GM12878 (cell line): ENCODE measurements around the gene GLI1. TPM values are rescaled to one million over a fixed set of nuclear protein-coding genes. Genes with fewer than 3 reads are reported as not detected.
A peak's percentile ranks its signal among the peaks of the same experiment; 100 is the strongest.

Experiments
- ATF7 ChIP-seq: fragments of 450-650 bp; IDR thresholded peaks from 2 replicates; pipeline ENCODE4 v1.6.1; 2016; ENCODE audit warnings: low read depth, mild to moderate bottlenecking
- BHLHE40 ChIP-seq, 2 experiments: fragments of 450-650 bp in 1 of 2; IDR thresholded peaks; 2 replicates each; pipeline ENCODE4 v1.6.1; 2011 to 2017; ENCODE audit warnings: low read depth in 2 of 2, borderline replicate concordance in 1 of 2, improper control_type of control experiment in 1 of 2, low read length in 1 of 2, mild to moderate bottlenecking in 1 of 2
- CBX5 ChIP-seq: sonication (generic); IDR thresholded peaks from 2 replicates; pipeline ENCODE4 v1.6.1; 2016; ENCODE audit warnings: low read depth, moderate library complexity, mild to moderate bottlenecking, inconsistent platforms
- CEBPB ChIP-seq, 2 experiments: fragments of 150-350 bp in 1 of 2; IDR thresholded peaks; 2 replicates each; pipeline ENCODE4 v1.6.1; 2012 to 2014; ENCODE audit warnings: low read depth in 2 of 2, low read length in 2 of 2, borderline replicate concordance in 1 of 2, inconsistent platforms in 1 of 2
- CHD1 ChIP-seq: IDR thresholded peaks from 2 replicates; pipeline ENCODE4 v1.6.1; 2012; ENCODE audit warnings: low read depth, low read length, improper control_type of control experiment
- HSF1 ChIP-seq: fragments of 150-350 bp; IDR thresholded peaks from 2 replicates; pipeline ENCODE4 v1.6.1; 2014; ENCODE audit warnings: mild to moderate bottlenecking, low read depth, low read length
- IKZF1 ChIP-seq: fragments of 450-650 bp; conservative IDR thresholded peaks from 2 replicates; pipeline ENCODE4 v1.6.1; 2017; ENCODE audit warnings: antibody characterized with exemption, mild to moderate bottlenecking
- IRF3 ChIP-seq: fragments of 450-650 bp; IDR thresholded peaks from 2 replicates; pipeline ENCODE4 v1.6.1; 2014; ENCODE audit warnings: mild to moderate bottlenecking
- JUNB ChIP-seq: IDR thresholded peaks from 2 replicates; pipeline ENCODE4 v1.6.1; 2016; ENCODE audit warnings: antibody characterized with exemption, mild to moderate bottlenecking
- KAT2A ChIP-seq: conservative IDR thresholded peaks from 2 replicates; pipeline ENCODE4 v1.6.1; 2011; ENCODE audit warnings: low read depth, low read length; ENCODE audit not compliant: control insufficient read depth
- NFXL1 ChIP-seq: fragments of 450-650 bp; IDR thresholded peaks from 2 replicates; pipeline ENCODE4 v1.6.1; 2017; ENCODE audit warnings: antibody characterized with exemption, mild to moderate bottlenecking, borderline replicate concordance
- NR2C2 ChIP-seq: IDR thresholded peaks from 2 replicates; pipeline ENCODE4 v1.6.1; 2011; ENCODE audit warnings: borderline replicate concordance, low read depth; ENCODE audit not compliant: control insufficient read depth, insufficient read length
- POLR2A ChIP-seq: IDR thresholded peaks from 2 replicates; pipeline ENCODE4 v1.6.1; 2011; ENCODE audit warnings: low read depth, mild to moderate bottlenecking, low read length
- POLR2AphosphoS5 ChIP-seq: IDR thresholded peaks from 2 replicates; pipeline ENCODE4 v1.6.1; 2011; ENCODE audit warnings: mild to moderate bottlenecking, low read length, inconsistent platforms
- RAD21 ChIP-seq: IDR thresholded peaks from 2 replicates; pipeline ENCODE4 v1.6.1; 2011; ENCODE audit warnings: mild to moderate bottlenecking, low read depth, low read length, moderate library complexity; ENCODE audit not compliant: insufficient read depth
- SIN3A ChIP-seq: IDR thresholded peaks from 2 replicates; pipeline ENCODE4 v1.6.1; 2012; ENCODE audit warnings: low read depth, low read length, improper control_type of control experiment
- SUZ12 ChIP-seq: fragments of 200-600 bp; sonication (generic); IDR thresholded peaks from one replicate; pipeline ENCODE4 v1.6.1; 2018; ENCODE audit warnings: antibody characterized with exemption, mild to moderate bottlenecking; ENCODE audit not compliant: unreplicated experiment
- TBL1XR1 ChIP-seq: IDR thresholded peaks from 2 replicates; pipeline ENCODE4 v1.6.1; 2012; ENCODE audit warnings: low read depth, low read length, improper control_type of control experiment
- WRNIP1 ChIP-seq: IDR thresholded peaks from 2 replicates; pipeline ENCODE4 v1.6.1; 2011; ENCODE audit warnings: low read depth, low read length, improper control_type of control experiment, borderline replicate concordance
- ZBTB4 ChIP-seq: fragments of 450-650 bp; formaldehyde crosslinking; IDR thresholded peaks from 2 replicates; pipeline ENCODE4 v1.4.0; 2022; ENCODE audit warnings: mild to moderate bottlenecking, moderate library complexity
- ZNF24 ChIP-seq: fragments of 450-650 bp; IDR thresholded peaks from 2 replicates; pipeline ENCODE4 v1.6.1; 2017; ENCODE audit warnings: antibody characterized with exemption, mild to moderate bottlenecking
- polyA plus RNA-seq, 11 experiments: library from polyadenylated mRNA; depleted of rRNA in 4 of 11; unstranded in 6 of 11; stranded (reverse) in 5 of 11; fragments of >200 nt; fragmentation: Nextera tagmentation in 4 of 11; fragmentation: Illumina TruSeq in 1 of 11; extraction: Ambion mirVana in 4 of 11; extraction: Trizol in 1 of 11; gene quantifications; 1 replicate in 1 of 11; 2 replicates in 10 of 11; pipeline versions ENCODE4 v1.2.1 to v1.2.3, GENCODE V29; 2011 to 2016; ENCODE audit warnings: inconsistent platforms in 2 of 11, missing spikeins in 2 of 11, low read depth in 1 of 11
- total RNA-seq, 4 experiments: library from RNA; depleted of rRNA in 3 of 4; stranded (reverse); fragments of >200 nt in 3 of 4; fragmentation: Illumina TruSeq in 1 of 4; extraction: Trizol in 1 of 4; gene quantifications; 2 replicates each; pipeline versions ENCODE4 v1.2.1 to v1.2.3, GENCODE V29; 2013 to 2021
- TF ChIP-seq, protein P1 (sequence below): IDR thresholded peaks from 2 replicates; pipeline ENCODE4 v1.6.1; 2012; ENCODE audit warnings: low read depth, low read length, improper control_type of control experiment
- TF ChIP-seq, protein P2 (sequence below): IDR thresholded peaks from 2 replicates; pipeline ENCODE4 v1.6.1; 2012; ENCODE audit warnings: low read depth, low read length, improper control_type of control experiment

GLI1 gene
- total and polyA plus RNA-seq, 10 of the 15 experiments (the other 5 are each of a cell fraction or from before 2014, with no cell fraction given) = 0.27 to 1.2 (median 0.49) TPM

GRCh38 chr12:57476162-57476992, 16.8 kb downstream of the GLI1 start (continued):
- TF ChIP-seq, protein P1, sequence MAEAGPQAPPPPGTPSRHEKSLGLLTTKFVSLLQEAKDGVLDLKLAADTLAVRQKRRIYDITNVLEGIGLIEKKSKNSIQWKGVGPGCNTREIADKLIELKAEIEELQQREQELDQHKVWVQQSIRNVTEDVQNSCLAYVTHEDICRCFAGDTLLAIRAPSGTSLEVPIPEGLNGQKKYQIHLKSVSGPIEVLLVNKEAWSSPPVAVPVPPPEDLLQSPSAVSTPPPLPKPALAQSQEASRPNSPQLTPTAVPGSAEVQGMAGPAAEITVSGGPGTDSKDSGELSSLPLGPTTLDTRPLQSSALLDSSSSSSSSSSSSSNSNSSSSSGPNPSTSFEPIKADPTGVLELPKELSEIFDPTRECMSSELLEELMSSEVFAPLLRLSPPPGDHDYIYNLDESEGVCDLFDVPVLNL = no peak
- peak in 1 of 2 experiments; percentile 66; a peak in 1 of 4 replicates for TF ChIP-seq BHLHE40 (IDR thresholded peaks at IDR 0.05; ENCODE audit: borderline replicate concordance in 1 of 2, low read depth in 2 of 2, low read length in 1 of 2)
- TF ChIP-seq SUZ12 = no peak
- TF ChIP-seq CEBPB (IDR thresholded peaks at IDR 0.05; ENCODE audit: borderline replicate concordance in 1 of 2, low read depth in 2 of 2, low read length in 2 of 2) = no peak
- TF ChIP-seq IKZF1 = peak; percentile 77
- TF ChIP-seq ATF7 = peak; percentile 30; the same call in 1 of the 2 replicates
- no peak for TF ChIP-seq ZBTB4 (CRISPR knock-in tag)
- no peak for TF ChIP-seq NFXL1
- TF ChIP-seq CBX5 = no peak
- no peak for TF ChIP-seq CHD1
- no peak for TF ChIP-seq ZNF24
- TF ChIP-seq TBL1XR1 = no peak
- TF ChIP-seq JUNB = no peak
- no peak for TF ChIP-seq IRF3
- TF ChIP-seq RAD21 = peak; percentile 43
- TF ChIP-seq NR2C2 = no peak
- TF ChIP-seq KAT2A = no peak
- no peak for TF ChIP-seq WRNIP1
- TF ChIP-seq, protein P2, sequence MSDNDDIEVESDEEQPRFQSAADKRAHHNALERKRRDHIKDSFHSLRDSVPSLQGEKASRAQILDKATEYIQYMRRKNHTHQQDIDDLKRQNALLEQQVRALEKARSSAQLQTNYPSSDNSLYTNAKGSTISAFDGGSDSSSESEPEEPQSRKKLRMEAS = 0 out of 2 replicates have a peak, but pooled peaks have one; percentile 9
- peak; percentile 72; the same call in 1 of the 2 replicates for TF ChIP-seq POLR2AphosphoS5
- no peak; the same call in 1 of the 2 replicates for TF ChIP-seq SIN3A
- TF ChIP-seq POLR2A = peak; percentile 73
- TF ChIP-seq HSF1 = no peak
